GM12872 (cell line): ENCODE measurements around the gene COX7A1.

Source experiments
- CTCF ChIP-seq: IDR thresholded peaks from 3 replicates; pipeline ENCODE4 v1.5.1; 2011; ENCODE audit warnings: low read depth, mild to moderate bottlenecking, low read length, moderate library complexity; ENCODE audit not compliant: insufficient read depth

Gene COX7A1

DNA sequence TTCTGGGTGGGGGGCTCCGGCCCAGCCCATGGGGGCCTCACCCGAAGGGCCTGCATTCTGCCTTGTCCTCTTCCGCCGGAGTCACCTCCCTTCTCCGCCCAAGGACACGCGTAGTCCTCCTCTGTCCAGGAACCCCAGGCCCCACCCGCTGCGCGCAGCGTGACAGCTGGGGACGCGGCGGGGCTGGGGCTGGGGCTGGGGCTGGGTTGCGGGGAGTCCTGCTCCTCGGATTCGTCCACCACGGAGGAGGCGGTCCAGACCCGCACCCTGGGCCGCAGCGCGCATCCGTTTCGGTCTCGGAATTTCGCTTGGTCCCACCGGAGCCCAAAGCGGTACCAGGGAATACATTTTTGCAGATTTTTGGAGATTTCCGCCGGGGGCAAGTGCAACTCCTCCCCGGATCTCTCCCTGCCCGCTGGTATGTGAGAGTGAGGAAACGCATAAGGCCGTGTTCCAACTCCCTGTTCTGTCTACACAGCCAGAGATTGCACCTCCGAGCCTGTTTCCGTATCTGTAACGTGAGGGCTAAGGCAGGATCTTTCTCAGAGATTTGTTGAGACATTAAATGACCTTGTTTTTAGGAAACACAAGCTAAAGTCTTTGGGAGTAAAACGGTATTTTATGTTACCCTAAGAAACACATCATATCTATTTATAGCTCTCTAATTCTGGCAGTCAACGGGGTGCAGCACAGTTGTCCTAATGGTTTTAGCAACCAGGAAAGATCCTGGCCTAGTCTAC, at the start of gene COX7A1:
COX7A1 (minus strand) TSS at position 96 of the 740 bp plus-strand sequence; CDS start at position 56, 40 bp downstream.
- no peak for TF ChIP-seq CTCF

- TF ChIP-seq CTCF, result no peak
Measured at GRCh38 chr19:36201684-36202083, 49.4 kb upstream of the COX7A1 start.

- TF ChIP-seq CTCF, result no peak
Measured at GRCh38 chr19:36198119-36198518, 45.9 kb upstream of the COX7A1 start.

DNA sequence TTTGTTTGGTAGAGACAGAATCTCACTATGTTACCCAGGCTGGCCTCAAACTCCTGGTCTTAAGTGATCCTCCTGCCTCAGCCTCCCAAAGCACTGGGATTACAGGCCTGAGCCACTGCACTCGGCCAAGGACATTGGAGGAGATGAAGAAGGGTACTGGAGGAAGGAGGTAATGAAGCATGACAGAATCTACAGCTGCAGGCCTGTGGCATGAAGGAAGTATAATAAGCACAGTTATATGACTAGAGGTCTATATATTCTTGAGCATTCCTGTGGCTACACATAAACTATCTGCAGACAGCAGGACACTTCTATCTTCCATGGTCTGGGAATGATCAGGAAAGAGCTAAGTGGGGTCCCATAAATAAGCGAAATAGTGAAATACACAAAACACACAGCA, 44.0 kb upstream of the COX7A1 start:
- no peak for TF ChIP-seq CTCF

DNA sequence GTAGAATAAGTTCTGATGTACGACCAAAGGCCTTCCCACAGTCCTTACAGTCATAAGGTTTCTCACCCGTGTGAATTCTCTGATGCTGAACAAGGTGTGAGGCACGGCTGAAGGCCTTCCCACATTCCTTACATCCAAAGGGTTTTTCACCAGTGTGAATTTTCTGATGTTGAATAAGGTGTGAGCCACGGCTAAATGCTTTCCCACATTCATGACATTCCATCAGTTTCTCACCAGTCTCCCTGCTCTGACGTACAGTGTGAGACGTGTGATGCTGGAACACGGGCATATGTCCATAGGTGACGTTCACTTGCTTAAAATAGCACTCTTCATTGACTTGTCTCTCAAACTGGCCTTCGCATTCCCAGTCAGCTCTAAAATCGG, 31.0 kb upstream of the COX7A1 start:
- no peak for TF ChIP-seq CTCF

GRCh38 chr19:36182612-36183244, 30.5 kb upstream of the COX7A1 start:
- TF ChIP-seq CTCF, result no peak

DNA sequence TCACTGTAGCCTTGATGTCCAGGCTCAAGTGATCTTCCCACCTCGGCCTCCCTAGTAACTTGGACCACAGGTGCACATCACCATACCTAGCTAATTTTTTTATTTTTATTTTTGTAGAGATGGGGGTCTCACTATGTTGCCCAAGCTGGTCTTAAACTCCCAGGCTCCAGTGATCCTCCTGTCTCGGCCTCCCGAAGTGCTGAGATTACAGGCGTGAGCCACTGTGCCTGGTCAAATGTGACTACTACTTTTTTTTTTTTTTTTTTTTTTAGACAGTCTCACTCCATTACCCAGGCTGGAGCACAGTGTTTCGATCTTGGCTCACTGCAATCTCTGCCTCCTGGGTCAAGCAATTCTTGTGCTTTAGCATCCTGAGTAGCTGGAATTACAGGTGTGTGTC, 20.6 kb upstream of the COX7A1 start:
- no peak for TF ChIP-seq CTCF
